IPS-11a (cell line): ENCODE results near the gene REXO4.
A peak's percentile ranks its signal among the peaks of the same experiment; 100 is the strongest.
"Not testable (repeated sequence)": the region's sequence is repeated elsewhere in the genome, so short reads cannot be mapped to it uniquely, and the experiment has no call there.

Source experiments
- H3K4me3 ChIP-seq: one replicate; pipeline ENCODE4 v1.5.1; 2013; ENCODE audit warnings: low read depth, low read length, control low read depth

REXO4 gene

GRCh38 chr9:133390713-133391112, 27.1 kb downstream of the REXO4 start:
- no peak overlapping the region for H3K4me3 ChIP-seq

GRCh38 chr9:133389562-133389961, 28.2 kb downstream of the REXO4 start:
- H3K4me3 ChIP-seq, result no peak overlapping the region

GRCh38 chr9:133389025-133389557, 28.7 kb downstream of the REXO4 start:
- H3K4me3 ChIP-seq, result no peak overlapping the region

- no peak overlapping the region for H3K4me3 ChIP-seq
These were observed 30.1 kb downstream of the REXO4 start for GRCh38 chr9:133387680-133388079.

- no peak overlapping the region for H3K4me3 ChIP-seq
These were observed 31.5 kb downstream of the REXO4 start for GRCh38 chr9:133386338-133386737.

GRCh38 chr9:133385452-133385851, 32.4 kb downstream of the REXO4 start:
- H3K4me3 ChIP-seq, result no peak overlapping the region

GRCh38 chr9:133384736-133385321, 33.0 kb downstream of the REXO4 start:
- no peak overlapping the region for H3K4me3 ChIP-seq

GRCh38 chr9:133383438-133383837, 34.4 kb downstream of the REXO4 start:
- no peak overlapping the region for H3K4me3 ChIP-seq

- no peak overlapping the region for H3K4me3 ChIP-seq
These were observed 35.2 kb downstream of the REXO4 start for GRCh38 chr9:133382507-133383141.

- H3K4me3 ChIP-seq, result no peak overlapping the region
These were observed 37.1 kb downstream of the REXO4 start for GRCh38 chr9:133380734-133381133.

GRCh38 chr9:133379153-133380086, 38.4 kb downstream of the REXO4 start:
- no peak overlapping the region for H3K4me3 ChIP-seq

- no peak overlapping the region for H3K4me3 ChIP-seq
These were observed 39.3 kb downstream of the REXO4 start for GRCh38 chr9:133378408-133378962.

GRCh38 chr9:133377721-133378216, 40.0 kb downstream of the REXO4 start:
- H3K4me3 ChIP-seq, result no peak overlapping the region

GRCh38 chr9:133377280-133377679, 40.5 kb downstream of the REXO4 start:
- not testable (repeated sequence) for H3K4me3 ChIP-seq

GRCh38 chr9:133375724-133376654, 41.8 kb downstream of the REXO4 start, which contains the start of the genes STKLD1 and SURF4:
Gene STKLD1, plus strand, starts transcription at chr9:133376366. Its CDS starts 108 bp downstream, at chr9:133376474.
Gene SURF4, minus strand, starts transcription at chr9:133376060. Its CDS starts 91 bp downstream, at chr9:133375969.
- peak within 1 kb of the TSS; percentile 82 for H3K4me3 ChIP-seq

- H3K4me3 ChIP-seq, result peak overlapping the region; percentile 82
These were observed 42.6 kb downstream of the REXO4 start for GRCh38 chr9:133375116-133375723.

GRCh38 chr9:133374612-133375115, 43.1 kb downstream of the REXO4 start:
- peak overlapping the region; percentile 82 for H3K4me3 ChIP-seq

- no peak overlapping the region for H3K4me3 ChIP-seq
These were observed 45.7 kb downstream of the REXO4 start for GRCh38 chr9:133372144-133372543.

- no peak overlapping the region for H3K4me3 ChIP-seq
These were observed 46.5 kb downstream of the REXO4 start for GRCh38 chr9:133371261-133371711.
